Brain microvascular endothelial cell (primary cell): Measurements from ENCODE around the gene METTL2B.
"Not testable (repeated sequence)": the region's sequence is repeated elsewhere in the genome, so short reads cannot be mapped to it uniquely, and the experiment has no call there.

Source experiments
- DNase-seq: peaks from one replicate; pipeline ENCODE4 v3.0.0-alpha.2; 2020
- H3K27ac ChIP-seq: fragments of 250-450 bp; sonication (Bioruptor Pico); 2 replicates; pipeline ENCODE4 v1.5.1; 2020; ENCODE audit warnings: mild to moderate bottlenecking, moderate library complexity
- H3K27me3 ChIP-seq: fragments of 250-450 bp; sonication (Bioruptor Pico); replicated peaks from 2 replicates; pipeline ENCODE4 v1.5.1; 2020; ENCODE audit warnings: mild to moderate bottlenecking
- H3K36me3 ChIP-seq: fragments of 250-450 bp; sonication (Bioruptor Pico); replicated peaks from 2 replicates; pipeline ENCODE4 v1.5.1; 2020; ENCODE audit warnings: mild to moderate bottlenecking
- H3K4me3 ChIP-seq: 2 replicates; pipeline ENCODE4 v1.5.1; 2011; ENCODE audit warnings: low read depth, mild to moderate bottlenecking, control low read depth, low read length, moderate library complexity
- in situ Hi-C: cut with HindIII; loops from 2 replicates; pipeline ENCODE4 v1.10.0; 2017; ENCODE audit warnings: low sequenced_read_pairs, low pct_ligation_motif_present
- TF ChIP-seq, protein P1 (sequence below): IDR thresholded peaks from 2 replicates; pipeline ENCODE4 v1.5.1; 2011; ENCODE audit warnings: low read depth, mild to moderate bottlenecking, moderate library complexity, low read length, control low read depth, inconsistent platforms; ENCODE audit errors: missing control alignments

Gene METTL2B

DNA sequence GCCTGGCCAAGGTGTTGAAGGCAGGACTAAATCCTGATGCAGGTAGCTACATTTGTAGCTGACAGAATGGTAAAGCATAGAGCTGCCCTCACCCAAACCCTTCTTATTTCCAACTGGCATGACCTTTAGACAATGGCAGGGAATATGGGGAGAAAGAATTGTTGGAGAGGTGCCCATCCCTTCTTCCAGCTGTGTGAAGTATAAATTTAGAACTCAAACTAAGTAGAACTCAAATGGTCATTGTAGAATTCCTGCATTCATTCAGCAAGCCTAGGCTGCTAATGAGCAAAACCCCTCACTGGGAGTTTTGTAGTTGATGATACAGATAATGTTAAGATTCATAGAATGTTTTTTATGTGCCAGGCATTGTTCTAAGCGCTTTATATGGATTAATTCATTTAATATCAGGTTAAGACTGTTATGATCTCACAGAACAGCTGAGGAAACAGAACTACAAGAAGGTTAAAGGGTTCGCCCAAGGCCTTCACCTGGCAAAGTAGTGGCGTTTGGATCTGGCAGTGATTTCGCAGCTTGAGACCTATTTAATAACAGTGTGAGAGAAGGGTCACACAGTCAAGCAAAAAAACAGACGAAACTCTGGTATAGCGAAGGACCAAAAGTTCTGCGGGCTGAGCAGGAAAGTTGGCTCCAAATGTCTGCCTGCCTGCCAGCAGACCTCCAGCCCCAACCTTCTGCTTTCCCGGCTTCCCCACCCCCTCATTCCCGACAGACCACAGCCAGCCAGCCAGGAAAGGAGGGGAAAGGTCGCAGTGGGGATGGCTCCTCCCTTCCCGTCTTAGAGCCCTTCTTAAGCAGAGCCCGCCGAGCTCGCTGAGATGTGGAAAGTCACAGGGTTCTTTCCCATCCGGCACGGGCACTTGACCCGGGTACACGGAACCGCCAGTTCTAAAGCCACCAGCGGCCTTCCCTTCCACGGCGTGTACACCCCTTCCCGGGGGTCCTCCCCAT lies 22.4 kb upstream of the METTL2B start:
- H3K4me3 ChIP-seq: peak overlapping the region; percentile 9
- peak overlapping the region; percentile 83 for H3K27ac ChIP-seq
- H3K27me3 ChIP-seq: no peaks in the 10 kb centered on the region
- H3K36me3 ChIP-seq: peaks cover 8% of the 10 kb centered on the region
- DNase-seq: peak; percentile 52
- in situ Hi-C loops: no loop called here
- TF ChIP-seq, protein P1, sequence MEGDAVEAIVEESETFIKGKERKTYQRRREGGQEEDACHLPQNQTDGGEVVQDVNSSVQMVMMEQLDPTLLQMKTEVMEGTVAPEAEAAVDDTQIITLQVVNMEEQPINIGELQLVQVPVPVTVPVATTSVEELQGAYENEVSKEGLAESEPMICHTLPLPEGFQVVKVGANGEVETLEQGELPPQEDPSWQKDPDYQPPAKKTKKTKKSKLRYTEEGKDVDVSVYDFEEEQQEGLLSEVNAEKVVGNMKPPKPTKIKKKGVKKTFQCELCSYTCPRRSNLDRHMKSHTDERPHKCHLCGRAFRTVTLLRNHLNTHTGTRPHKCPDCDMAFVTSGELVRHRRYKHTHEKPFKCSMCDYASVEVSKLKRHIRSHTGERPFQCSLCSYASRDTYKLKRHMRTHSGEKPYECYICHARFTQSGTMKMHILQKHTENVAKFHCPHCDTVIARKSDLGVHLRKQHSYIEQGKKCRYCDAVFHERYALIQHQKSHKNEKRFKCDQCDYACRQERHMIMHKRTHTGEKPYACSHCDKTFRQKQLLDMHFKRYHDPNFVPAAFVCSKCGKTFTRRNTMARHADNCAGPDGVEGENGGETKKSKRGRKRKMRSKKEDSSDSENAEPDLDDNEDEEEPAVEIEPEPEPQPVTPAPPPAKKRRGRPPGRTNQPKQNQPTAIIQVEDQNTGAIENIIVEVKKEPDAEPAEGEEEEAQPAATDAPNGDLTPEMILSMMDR: no peak

DNA sequence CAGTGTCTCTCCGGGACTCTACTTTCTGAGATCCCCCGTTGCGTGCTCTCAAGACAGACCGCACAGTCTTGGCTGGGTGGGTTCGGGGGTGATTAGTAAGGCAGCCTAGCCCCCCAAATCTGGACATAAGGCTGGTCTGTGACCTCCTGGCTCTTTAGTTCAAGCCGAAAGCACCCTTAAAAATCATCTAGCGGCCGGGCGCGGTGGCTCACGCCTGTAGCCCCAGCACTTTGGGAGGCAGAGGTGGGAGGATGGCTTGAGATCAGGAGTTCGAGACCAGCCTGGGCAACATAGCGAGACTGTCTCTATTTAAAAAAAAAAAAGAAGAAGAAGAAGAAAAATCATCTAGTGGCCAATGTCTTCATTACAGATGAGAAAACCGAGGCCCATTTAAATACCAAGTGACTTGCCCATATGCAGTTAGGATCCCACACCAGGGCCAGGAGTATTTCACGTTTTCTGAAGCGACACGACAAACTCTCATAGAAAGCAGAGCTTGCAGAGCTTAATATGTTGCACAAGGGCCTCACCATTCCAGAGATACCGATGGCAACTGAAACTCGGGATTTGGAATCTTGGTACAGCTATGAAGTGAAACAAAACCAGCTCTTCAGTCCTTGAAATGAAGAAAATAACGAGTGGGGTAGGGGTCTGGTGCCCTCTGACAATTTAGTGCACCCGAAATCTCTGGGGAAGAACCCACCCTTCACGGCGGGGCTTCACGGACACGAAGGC lies 21.6 kb upstream of the METTL2B start:
- Histone ChIP-seq H3K27ac (peak overlapping the region; percentile 83), H3K27me3 (no peaks in the 10 kb centered on the region), H3K4me3 (peak overlapping the region; percentile 80), H3K36me3 (peaks cover 8% of the 10 kb centered on the region)
- TF ChIP-seq, protein P1: no peak
- in situ Hi-C loops: no loop called here
- peak; percentile 14 for DNase-seq

DNA sequence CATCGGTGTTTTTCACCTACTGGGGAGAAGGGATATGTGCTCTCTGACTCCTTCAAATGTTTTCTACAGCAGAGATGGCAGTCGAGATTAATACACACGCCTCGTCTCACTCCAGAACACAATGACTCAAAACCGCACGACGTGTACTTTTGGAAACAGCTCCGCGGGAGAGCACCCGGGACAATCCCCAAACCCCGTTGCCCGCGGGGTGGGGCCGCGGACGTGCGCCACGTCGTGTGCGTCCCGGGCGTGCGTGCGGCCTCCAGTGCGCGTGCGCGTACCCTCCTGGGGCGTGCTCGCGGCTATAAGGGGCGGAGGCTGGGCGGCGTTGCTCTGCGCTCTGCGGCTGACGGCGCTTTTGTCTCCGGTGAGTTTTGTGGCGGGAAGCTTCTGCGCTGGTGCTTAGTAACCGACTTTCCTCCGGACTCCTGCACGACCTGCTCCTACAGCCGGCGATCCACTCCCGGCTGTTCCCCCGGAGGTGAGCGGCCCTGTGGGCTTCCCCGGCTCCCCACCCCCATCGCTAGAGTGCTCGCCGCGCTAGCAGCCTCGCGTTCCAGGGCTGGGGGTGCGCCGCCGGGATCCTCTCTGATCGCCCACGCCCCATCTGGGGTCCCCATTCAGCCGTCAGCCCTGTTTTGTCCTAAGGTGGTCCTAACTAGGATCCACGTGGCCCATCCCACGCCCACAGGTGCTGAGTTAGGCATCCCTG lies 20.8 kb upstream of the METTL2B start, which contains the start of gene HILPDA:
Gene HILPDA (plus strand): TSS at position 336 of the 712 bp plus-strand sequence. CDS start 1,391 bp downstream, outside the sequence.
- in situ Hi-C loops: no loop called here
- Histone ChIP-seq H3K27ac (peak within 1 kb of the TSS; percentile 83), H3K27me3 (no peaks in the 10 kb centered on the region), H3K4me3 (peak within 1 kb of the TSS; percentile 80), H3K36me3 (peaks cover 8% of the 10 kb centered on the region)
- TF ChIP-seq, protein P1: peak; percentile 35
- DNase-seq: peak; percentile 91

DNA sequence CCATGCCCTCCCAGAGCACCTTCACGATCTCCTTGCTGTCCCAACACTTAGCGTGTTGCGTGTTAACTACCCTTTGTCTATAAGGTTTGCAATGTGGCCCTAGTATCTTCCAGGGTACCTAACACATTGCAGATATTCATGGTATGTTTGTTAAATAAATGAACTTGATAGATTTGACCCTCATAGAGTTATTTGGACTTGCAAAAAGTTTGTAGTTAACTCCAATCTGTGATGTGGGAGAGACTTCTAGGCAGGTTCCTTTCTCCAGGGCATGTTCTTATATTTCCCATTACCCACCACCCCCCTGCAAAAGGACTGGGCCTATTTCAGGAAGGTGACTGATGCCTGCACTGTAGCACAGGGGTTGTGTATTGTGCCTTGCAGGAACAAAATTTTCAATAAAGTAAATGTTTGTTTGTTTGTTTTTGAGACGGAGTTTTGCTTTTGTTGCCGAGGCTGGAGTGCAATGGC lies 20.3 kb upstream of the METTL2B start:
- H3K27me3 ChIP-seq: no peaks in the 10 kb centered on the region
- no peak for DNase-seq
- H3K4me3 ChIP-seq: peak overlapping the region; percentile 80
- H3K27ac ChIP-seq: peak overlapping the region; percentile 37
- TF ChIP-seq, protein P1: no peak
- H3K36me3 ChIP-seq: peaks cover 8% of the 10 kb centered on the region
- in situ Hi-C loops: no loop called here

DNA sequence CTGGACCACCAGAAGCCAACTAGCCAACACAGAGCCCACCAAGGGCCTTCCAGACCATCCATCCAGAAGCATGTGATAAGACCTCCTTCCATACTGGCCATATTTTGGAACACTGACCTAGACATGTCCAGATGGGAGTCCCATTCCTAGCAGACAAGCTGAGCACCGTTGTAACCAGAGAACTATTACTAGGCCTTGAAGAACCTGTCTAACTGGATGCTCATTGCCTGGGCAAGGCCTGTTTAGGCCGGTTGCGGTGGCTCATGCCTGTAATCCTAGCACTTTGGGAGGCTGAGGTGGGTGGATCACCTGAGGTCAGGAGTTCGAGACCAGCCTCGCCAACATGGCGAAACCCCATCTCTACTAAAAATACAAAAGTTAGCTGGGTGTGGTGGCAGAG lies 19.2 kb upstream of the METTL2B start:
- H3K27ac ChIP-seq, in situ Hi-C loops: not testable (repeated sequence)

More for the DNA sequence above, 19.2 kb upstream of the METTL2B start:
- H3K4me3 ChIP-seq: peak overlapping the region; percentile 80
- not testable (repeated sequence) for H3K27me3 ChIP-seq, H3K36me3 ChIP-seq, DNase-seq
